ENCODE results near the gene TMEM131.

The TMEM131 gene

GRCh38 chr2:97806738-97807618, 188.8 kb downstream of the TMEM131 start:
- H3K23ac ChIP-seq (ENCODE audit: low read length): no peak overlapping the region
- H3K4me3 ChIP-seq (ENCODE audit: low read depth, low read length): no peak overlapping the region
- no peak overlapping the region for H2BK12ac ChIP-seq (ENCODE audit: low read length)
- H2AFZ ChIP-seq (ENCODE audit: insufficient read depth, low read length, poor library complexity): no peak overlapping the region
- H3K9ac ChIP-seq (ENCODE audit: low read length): no peak overlapping the region
- no CpG with 5 or more reads among the region's 12 CpGs for WGBS (ENCODE audit: extremely low coverage, insufficient coverage, insufficient read length)
- H2BK5ac ChIP-seq (ENCODE audit: low read depth, low read length, poor library complexity): no peak overlapping the region
- no peak overlapping the region for H4K8ac ChIP-seq (ENCODE audit: low read depth, low read length)
- no peak overlapping the region for H3K4me2 ChIP-seq (ENCODE audit: low read length)
- no peak overlapping the region for H2AK5ac ChIP-seq (ENCODE audit: low read length)
- DNase-seq: peak; percentile 61 to 84
- no peak overlapping the region for H2BK120ac ChIP-seq (ENCODE audit: insufficient read depth, low read length, poor library complexity)
- no peak overlapping the region for H4K91ac ChIP-seq (ENCODE audit: low read depth, low read length)
- H3K9me3 ChIP-seq (ENCODE audit: insufficient read depth, low read depth, low read length): no peaks in the 10 kb centered on the region
- no peak overlapping the region for H4K12ac ChIP-seq (ENCODE audit: low read depth, low read length)
- H3K18ac ChIP-seq (ENCODE audit: low read length): no peak overlapping the region
- H3K79me1 ChIP-seq (ENCODE audit: low read length): no peaks in the 10 kb centered on the region
- H3K27ac ChIP-seq (ENCODE audit: low read depth, low read length): no peak overlapping the region
- H3K4me1 ChIP-seq (ENCODE audit: control insufficient read depth in 1 of 2, insufficient read depth in 2 of 2, low read length in 2 of 2): no peaks in the 10 kb centered on the region
- no peaks in the 10 kb centered on the region for H3K79me2 ChIP-seq (ENCODE audit: control insufficient read depth, insufficient read depth, low read length, poor library complexity)
- no peaks in the 10 kb centered on the region for H3K27me3 ChIP-seq (ENCODE audit: insufficient read depth, low read length)
- H3K14ac ChIP-seq (ENCODE audit: low read length): no peak overlapping the region
- H3K4ac ChIP-seq (ENCODE audit: low read depth, low read length): no peak overlapping the region
- peaks cover 2 to 3% of the 10 kb centered on the region in 2 experiments for H3K36me3 ChIP-seq (ENCODE audit: control insufficient read depth in 1 of 2, insufficient read depth in 2 of 2, low read length in 2 of 2)

GRCh38 chr2:97805776-97806175, 190.0 kb downstream of the TMEM131 start:
- Histone ChIP-seq H4K8ac (ENCODE audit: low read depth, low read length) (no peak overlapping the region), H2BK120ac (ENCODE audit: insufficient read depth, low read length, poor library complexity) (no peak overlapping the region)
- WGBS (ENCODE audit: extremely low coverage, insufficient coverage, insufficient read length): no CpG with 5 or more reads among the region's 1 CpG

DNA sequence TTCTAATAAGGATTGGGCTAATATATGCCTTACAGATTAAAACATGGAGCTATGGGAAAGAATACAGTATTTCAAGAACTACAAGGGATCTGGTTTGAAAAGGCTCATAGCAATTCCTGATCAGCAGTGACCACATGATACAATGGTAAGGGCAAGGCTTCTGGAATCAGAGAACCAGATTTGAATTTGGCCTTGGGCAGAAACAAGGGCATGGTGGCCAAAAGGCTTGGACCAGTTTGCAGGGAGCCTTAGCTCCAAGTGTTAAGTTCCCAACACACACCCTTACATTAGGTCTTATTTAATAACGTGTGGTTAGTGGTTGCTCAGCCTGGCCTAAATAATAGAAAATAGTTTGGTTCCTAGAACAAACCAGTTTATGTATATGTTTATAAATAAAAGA, 194.7 kb downstream of the TMEM131 start:
- no peak overlapping the region for H2BK5ac ChIP-seq (ENCODE audit: low read depth, low read length, poor library complexity)
- H3K4me3 ChIP-seq (ENCODE audit: low read depth, low read length): no peak overlapping the region
- H4K8ac ChIP-seq (ENCODE audit: low read depth, low read length): no peak overlapping the region
- H3K27me3 ChIP-seq (ENCODE audit: insufficient read depth, low read length): no peaks in the 10 kb centered on the region
- H4K91ac ChIP-seq (ENCODE audit: low read depth, low read length): no peak overlapping the region
- no peak overlapping the region for H2BK12ac ChIP-seq (ENCODE audit: low read length)
- no peak overlapping the region for H3K27ac ChIP-seq (ENCODE audit: low read depth, low read length)
- no peaks in the 10 kb centered on the region for H3K79me1 ChIP-seq (ENCODE audit: low read length)
- no peaks in the 10 kb centered on the region for H3K4me1 ChIP-seq (ENCODE audit: control insufficient read depth in 1 of 2, insufficient read depth in 2 of 2, low read length in 2 of 2)
- no peak overlapping the region for H3K18ac ChIP-seq (ENCODE audit: low read length)
- no peak overlapping the region for H2AFZ ChIP-seq (ENCODE audit: insufficient read depth, low read length, poor library complexity)
- peaks cover 0 to 2% of the 10 kb centered on the region in 2 experiments for H3K36me3 ChIP-seq (ENCODE audit: control insufficient read depth in 1 of 2, insufficient read depth in 2 of 2, low read length in 2 of 2)
- no peak overlapping the region for H3K14ac ChIP-seq (ENCODE audit: low read length)
- H3K79me2 ChIP-seq (ENCODE audit: control insufficient read depth, insufficient read depth, low read length, poor library complexity): no peaks in the 10 kb centered on the region
- H3K4ac ChIP-seq (ENCODE audit: low read depth, low read length): no peak overlapping the region
- no peaks in the 10 kb centered on the region for H3K9me3 ChIP-seq (ENCODE audit: insufficient read depth, low read depth, low read length)
- no peak overlapping the region for H2BK120ac ChIP-seq (ENCODE audit: insufficient read depth, low read length, poor library complexity)
- H4K12ac ChIP-seq (ENCODE audit: low read depth, low read length): no peak overlapping the region
- no peak for DNase-seq
- H3K23ac ChIP-seq (ENCODE audit: low read length): no peak overlapping the region
- no peak overlapping the region for H3K9ac ChIP-seq (ENCODE audit: low read length)
- WGBS (ENCODE audit: extremely low coverage, insufficient coverage, insufficient read length): no CpG with 5 or more reads among the region's 1 CpG
- no peak overlapping the region for H3K4me2 ChIP-seq (ENCODE audit: low read length)
- H2AK5ac ChIP-seq (ENCODE audit: low read length): no peak overlapping the region

More at GRCh38 chr2:97805776-97806175, 190.0 kb downstream of the TMEM131 start:
- H3K23ac ChIP-seq (ENCODE audit: low read length): no peak overlapping the region
- no peaks in the 10 kb centered on the region for H3K79me2 ChIP-seq (ENCODE audit: control insufficient read depth, insufficient read depth, low read length, poor library complexity)
- H3K18ac ChIP-seq (ENCODE audit: low read length): no peak overlapping the region
- no peaks in the 10 kb centered on the region for H3K79me1 ChIP-seq (ENCODE audit: low read length)
- no peak overlapping the region for H2BK5ac ChIP-seq (ENCODE audit: low read depth, low read length, poor library complexity)
- H3K27ac ChIP-seq (ENCODE audit: low read depth, low read length): no peak overlapping the region
- H3K36me3 ChIP-seq (ENCODE audit: control insufficient read depth in 1 of 2, insufficient read depth in 2 of 2, low read length in 2 of 2): peaks cover 2% of the 10 kb centered on the region in 2 experiments
- H3K4ac ChIP-seq (ENCODE audit: low read depth, low read length): no peak overlapping the region
- H2AFZ ChIP-seq (ENCODE audit: insufficient read depth, low read length, poor library complexity): no peak overlapping the region
- no peak overlapping the region for H2BK12ac ChIP-seq (ENCODE audit: low read length)
- no peak overlapping the region for H3K9ac ChIP-seq (ENCODE audit: low read length)
- H2AK5ac ChIP-seq (ENCODE audit: low read length): no peak overlapping the region
- no peak overlapping the region for H3K4me3 ChIP-seq (ENCODE audit: low read depth, low read length)
- H3K14ac ChIP-seq (ENCODE audit: low read length): no peak overlapping the region
- no peaks in the 10 kb centered on the region for H3K4me1 ChIP-seq (ENCODE audit: control insufficient read depth in 1 of 2, insufficient read depth in 2 of 2, low read length in 2 of 2)
- no peaks in the 10 kb centered on the region for H3K9me3 ChIP-seq (ENCODE audit: insufficient read depth, low read depth, low read length)
- H4K12ac ChIP-seq (ENCODE audit: low read depth, low read length): no peak overlapping the region
- no peak overlapping the region for H3K4me2 ChIP-seq (ENCODE audit: low read length)
- no peak overlapping the region for H4K91ac ChIP-seq (ENCODE audit: low read depth, low read length)
- peak in 1 of 2 donors; percentile 36 for DNase-seq
- no peaks in the 10 kb centered on the region for H3K27me3 ChIP-seq (ENCODE audit: insufficient read depth, low read length)

DNA sequence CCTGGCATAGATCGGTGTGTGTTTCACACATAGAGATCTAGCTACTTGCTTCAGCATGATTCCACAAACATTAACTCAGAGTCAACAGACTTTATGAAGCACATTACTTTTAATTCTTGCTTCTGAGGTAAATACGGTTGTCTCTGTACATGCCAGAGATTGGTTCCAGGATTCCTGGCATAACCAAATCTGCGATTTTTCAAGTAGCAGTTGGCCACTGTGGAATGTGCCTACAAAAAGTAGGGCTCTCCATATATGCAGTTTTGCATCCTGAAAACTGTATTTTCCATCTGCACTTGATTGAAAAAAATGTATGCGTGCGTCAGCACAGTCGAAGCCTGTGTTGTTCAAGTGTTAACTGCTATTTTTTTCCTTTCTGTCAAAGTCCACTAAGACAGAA, 197.3 kb downstream of the TMEM131 start:
- Histone ChIP-seq H3K4ac (ENCODE audit: low read depth, low read length) (no peak overlapping the region), H3K27me3 (ENCODE audit: insufficient read depth, low read length) (no peaks in the 10 kb centered on the region), H4K8ac (ENCODE audit: low read depth, low read length) (no peak overlapping the region), H4K12ac (ENCODE audit: low read depth, low read length) (no peak overlapping the region), H3K14ac (ENCODE audit: low read length) (no peak overlapping the region), H3K4me2 (ENCODE audit: low read length) (no peak overlapping the region), H3K9me3 (ENCODE audit: insufficient read depth, low read depth, low read length) (no peaks in the 10 kb centered on the region), H2AK5ac (ENCODE audit: low read length) (no peak overlapping the region), H3K27ac (ENCODE audit: low read depth, low read length) (no peak overlapping the region), H4K91ac (ENCODE audit: low read depth, low read length) (no peak overlapping the region), H3K18ac (ENCODE audit: low read length) (no peak overlapping the region), H3K4me3 (ENCODE audit: low read depth, low read length) (no peak overlapping the region), H2BK5ac (ENCODE audit: low read depth, low read length, poor library complexity) (no peak overlapping the region), H2BK120ac (ENCODE audit: insufficient read depth, low read length, poor library complexity) (no peak overlapping the region), H2BK12ac (ENCODE audit: low read length) (no peak overlapping the region), H3K79me1 (ENCODE audit: low read length) (no peaks in the 10 kb centered on the region), H3K36me3 (ENCODE audit: control insufficient read depth in 1 of 2, insufficient read depth in 2 of 2, low read length in 2 of 2) (no peaks in the 10 kb centered on the region), H3K23ac (ENCODE audit: low read length) (no peak overlapping the region), H2AFZ (ENCODE audit: insufficient read depth, low read length, poor library complexity) (no peak overlapping the region), H3K79me2 (ENCODE audit: control insufficient read depth, insufficient read depth, low read length, poor library complexity) (no peaks in the 10 kb centered on the region), H3K4me1 (ENCODE audit: control insufficient read depth in 1 of 2, insufficient read depth in 2 of 2, low read length in 2 of 2) (no peaks in the 10 kb centered on the region), H3K9ac (ENCODE audit: low read length) (no peak overlapping the region)
- WGBS (ENCODE audit: extremely low coverage, insufficient coverage, insufficient read length): no CpG with 5 or more reads among the region's 6 CpGs
- no peak for DNase-seq
